ENCODE results near the gene SOX11. TPM values are rescaled to one million over a fixed set of nuclear protein-coding genes. Genes with fewer than 3 reads are reported as not detected.

SOX11 gene
- total RNA-seq, 2 experiments from 2014 or later: not detected

- no peaks in the 10 kb centered on the region for H3K27me3 ChIP-seq (ENCODE audit: control insufficient read depth in 1 of 2, insufficient read depth in 2 of 2, low read length in 2 of 2)
- ATAC-seq (ENCODE audit: poor library complexity) (no peak), DNase-seq (no peak)
- H3K27ac Mint-ChIP-seq: no peak overlapping the region
- POLR2A ChIA-PET: no interaction called here
- no peaks in the 10 kb centered on the region for H3K4me1 ChIP-seq (ENCODE audit: insufficient read depth, low read length)
- no peaks in the 10 kb centered on the region for H3K4me1 Mint-ChIP-seq (ENCODE audit: low read depth)
- no peak overlapping the region for H3K27ac ChIP-seq (ENCODE audit: low read depth in 1 of 2, low read length in 2 of 2)
- H3K4me3 Mint-ChIP-seq: no peak overlapping the region
- intact Hi-C loops (cut with DNase I, micrococcal nuclease): no loop called here
- no peaks in the 10 kb centered on the region for H3K36me3 ChIP-seq (ENCODE audit: insufficient read depth, low read length)
- H3K4me3 ChIP-seq (ENCODE audit: low read length): no peak overlapping the region
- H3K36me3 Mint-ChIP-seq (ENCODE audit: low read depth): no peaks in the 10 kb centered on the region
- CTCF ChIA-PET: no interaction called here
- H3K27me3 Mint-ChIP-seq: no peaks in the 10 kb centered on the region
- H3K9me3 ChIP-seq (ENCODE audit: control insufficient read depth in 1 of 2, insufficient read depth in 1 of 2, low read length in 2 of 2): peaks cover 0 to 4% of the 10 kb centered on the region in 2 experiments
- no peaks in the 10 kb centered on the region for H3K9me3 Mint-ChIP-seq
- TF ChIP-seq CTCF (IDR thresholded peaks at IDR 0.05): no peak
Observed at GRCh38 chr2:5660591-5660990, 31.6 kb upstream of the SOX11 start.

- Mint-ChIP-seq H3K9me3 (no peaks in the 10 kb centered on the region), H3K4me3 (no peak overlapping the region), H3K27me3 (no peaks in the 10 kb centered on the region), H3K36me3 (ENCODE audit: low read depth) (no peaks in the 10 kb centered on the region), H3K27ac (no peak overlapping the region), H3K4me1 (ENCODE audit: low read depth) (no peaks in the 10 kb centered on the region)
- ChIA-PET POLR2A (no interaction called here), CTCF (no interaction called here)
- H3K9me3 ChIP-seq (ENCODE audit: control insufficient read depth in 1 of 2, insufficient read depth in 1 of 2, low read length in 2 of 2): peaks cover 0 to 4% of the 10 kb centered on the region in 2 experiments
- H3K4me1 ChIP-seq (ENCODE audit: insufficient read depth, low read length): no peaks in the 10 kb centered on the region
- H3K36me3 ChIP-seq (ENCODE audit: insufficient read depth, low read length): no peaks in the 10 kb centered on the region
- H3K27ac ChIP-seq (ENCODE audit: low read depth in 1 of 2, low read length in 2 of 2): no peak overlapping the region
- H3K27me3 ChIP-seq (ENCODE audit: control insufficient read depth in 1 of 2, insufficient read depth in 2 of 2, low read length in 2 of 2): no peaks in the 10 kb centered on the region
- no peak for TF ChIP-seq CTCF (IDR thresholded peaks at IDR 0.05)
- ATAC-seq (ENCODE audit: poor library complexity) (no peak), DNase-seq (no peak)
- H3K4me3 ChIP-seq (ENCODE audit: low read length): no peak overlapping the region
- intact Hi-C loops (cut with DNase I, micrococcal nuclease): no loop called here
Observed at GRCh38 chr2:5661362-5661761, 30.8 kb upstream of the SOX11 start.

- CTCF ChIA-PET: no interaction called here
- Mint-ChIP-seq H3K27me3 (no peaks in the 10 kb centered on the region), H3K9me3 (no peaks in the 10 kb centered on the region), H3K4me3 (no peak overlapping the region), H3K27ac (no peak overlapping the region), H3K36me3 (ENCODE audit: low read depth) (no peaks in the 10 kb centered on the region), H3K4me1 (ENCODE audit: low read depth) (no peaks in the 10 kb centered on the region)
- no peak for TF ChIP-seq CTCF (IDR thresholded peaks at IDR 0.05)
- H3K27ac ChIP-seq (ENCODE audit: low read depth in 1 of 2, low read length in 2 of 2): no peak overlapping the region
- ATAC-seq (ENCODE audit: poor library complexity): no peak
- intact Hi-C loops (cut with DNase I, micrococcal nuclease): no loop called here
- H3K36me3 ChIP-seq (ENCODE audit: insufficient read depth, low read length): no peaks in the 10 kb centered on the region
- no peaks in the 10 kb centered on the region for H3K27me3 ChIP-seq (ENCODE audit: control insufficient read depth in 1 of 2, insufficient read depth in 2 of 2, low read length in 2 of 2)
- H3K9me3 ChIP-seq (ENCODE audit: control insufficient read depth in 1 of 2, insufficient read depth in 1 of 2, low read length in 2 of 2): peaks cover 0 to 8% of the 10 kb centered on the region in 2 experiments
- DNase-seq: no peak
- no peak overlapping the region for H3K4me3 ChIP-seq (ENCODE audit: low read length)
- H3K4me1 ChIP-seq (ENCODE audit: insufficient read depth, low read length): no peaks in the 10 kb centered on the region
- POLR2A ChIA-PET: no interaction called here
Observed at GRCh38 chr2:5664278-5664681, 27.9 kb upstream of the SOX11 start.
